ENCODE data around the gene MROH2B.

- TF ChIP-seq CTCF (IDR thresholded peaks at IDR 0.05) = no peak
- TF ChIP-seq POLR2AphosphoS5 (IDR thresholded peaks at IDR 0.05) = no peak
These were observed 58.8 kb downstream of the MROH2B start for GRCh38 chr5:41012318-41012717.

All from prostate gland (tissue), 2 donors.